HCT116 (cell line): Measurements from ENCODE around the gene CD160. TPM values are rescaled to one million over a fixed set of nuclear protein-coding genes. Genes with fewer than 3 reads are reported as not detected.

Experiments
- ATAC-seq: fragments of 200-7000 bp; cut with Tn5 transposase; 2 replicates; pipeline ENCODE4 v1.9.1; 2020; ENCODE audit warnings: mild to moderate bottlenecking, moderate library complexity
- BruUV-seq: library from RNA; stranded (reverse); fragments of 400-500 nt; replicated peaks from 2 replicates; lab custom pipeline; 2021; lab: Mats Ljungman, UMichigan
- CTCF ChIA-PET: fragments of 300-600 bp; sonication (Branson Sonifier 250); formaldehyde crosslinking; loops from one replicate; lab custom pipeline; 2021; ENCODE audit warnings: antibody characterized with exemption; lab: Charles Lee
- POLR2A ChIA-PET: fragments of 300-600, 350-600 bp; sonication (Branson Sonifier 250); formaldehyde crosslinking; loops from one replicate; lab custom pipeline; 2021; ENCODE audit warnings: antibody characterized with exemption; lab: Charles Lee
- RAD21 ChIA-PET, 2 experiments: fragments of 300-600 bp; sonication (Branson Sonifier 250); formaldehyde crosslinking; loops; one replicate each; lab custom pipeline; 2023; ENCODE audit warnings: low total read pairs in 2 of 2; ENCODE audit not compliant: uncharacterized antibody in 2 of 2, unreplicated experiment in 2 of 2, low non-redundant PET in 1 of 2; lab: Charles Lee
- DNase-seq: peaks from one replicate; pipeline ENCODE4 v3.0.0-alpha.2; 2010; ENCODE audit warnings: low read depth, low spot score
- H2AFZ ChIP-seq: fragments of 200-600 bp; shearing (Covaris generic), sonication (generic); 2 replicates; pipeline ENCODE4 v1.6.1; 2017; ENCODE audit warnings: low read depth, mixed run types, mixed read lengths, antibody characterized with exemption, low read length; ENCODE audit not compliant: poor library complexity, severe bottlenecking
- H3K27ac ChIP-seq: 2 replicates; pipeline ENCODE4 v1.5.1; 2012; ENCODE audit warnings: low read depth, low read length
- H3K27me3 ChIP-seq: fragments of 200-600 bp; sonication (generic); 2 replicates; pipeline ENCODE4 v1.6.1; 2016; ENCODE audit warnings: mixed run types, low read length, mixed read lengths; ENCODE audit not compliant: insufficient read depth
- H3K36me3 ChIP-seq, 2 experiments: fragments of 200-500 bp in 1 of 2; fragments of 200-600 bp in 1 of 2; sonication (Bioruptor generic) in 1 of 2; sonication (generic) in 1 of 2; 2 replicates each; pipeline versions ENCODE4 v1.5.1 to v1.6.1; 2014 to 2016; ENCODE audit warnings: low read length in 2 of 2, inconsistent platforms in 1 of 2, mixed read lengths in 1 of 2, mixed run types in 1 of 2; ENCODE audit not compliant: insufficient read depth in 2 of 2, control insufficient read depth in 1 of 2
- H3K4me1 ChIP-seq, 2 experiments: fragments of 200-600 bp in 1 of 2; sonication (generic) in 1 of 2; 2 replicates each; pipeline versions ENCODE4 v1.5.1 to v1.6.1; 2012 to 2017; ENCODE audit warnings: low read length in 2 of 2, inconsistent platforms in 1 of 2, mild to moderate bottlenecking in 1 of 2, mixed read lengths in 1 of 2, mixed run types in 1 of 2, moderate library complexity in 1 of 2; ENCODE audit not compliant: insufficient read depth in 2 of 2, control insufficient read depth in 1 of 2
- H3K4me2 ChIP-seq: fragments of 200-600 bp; sonication (generic); 2 replicates; pipeline ENCODE4 v1.6.1; 2017; ENCODE audit warnings: mixed run types, low read length, mixed read lengths
- H3K4me3 ChIP-seq, 2 experiments: fragments of 200-600 bp in 1 of 2; sonication (generic) in 1 of 2; replicated peaks in 1 of 2; 2 replicates each; pipeline ENCODE4 v1.5.1; 2011 to 2016; ENCODE audit warnings: low read length in 2 of 2, control low read depth in 1 of 2, low read depth in 1 of 2, mild to moderate bottlenecking in 1 of 2, mixed read lengths in 1 of 2, mixed run types in 1 of 2
- H3K79me2 ChIP-seq: fragments of 200-600 bp; sonication (generic); 2 replicates; pipeline ENCODE4 v1.6.1; 2017; ENCODE audit warnings: mild to moderate bottlenecking, mixed run types, low read length, moderate library complexity, mixed read lengths; ENCODE audit not compliant: insufficient read depth
- H3K9ac ChIP-seq: fragments of 200-600 bp; sonication (generic); 2 replicates; pipeline ENCODE4 v1.6.1; 2016; ENCODE audit warnings: low read length, mixed read lengths
- H3K9me2 ChIP-seq: fragments of 200-600 bp; sonication (generic), shearing (Covaris generic); 2 replicates; pipeline ENCODE4 v1.6.1; 2017; ENCODE audit warnings: mixed run types, mild to moderate bottlenecking, moderate library complexity; ENCODE audit not compliant: insufficient read depth
- H3K9me3 ChIP-seq, 2 experiments: fragments of 200-500 bp in 1 of 2; fragments of 200-600 bp in 1 of 2; sonication (Bioruptor generic) in 1 of 2; sonication (generic) in 1 of 2; 2 replicates each; pipeline ENCODE4 v1.6.1; 2014 to 2017; ENCODE audit warnings: low read length in 2 of 2, mixed read lengths in 2 of 2, inconsistent platforms in 1 of 2, low read depth in 1 of 2, mild to moderate bottlenecking in 1 of 2, mixed run types in 1 of 2, moderate library complexity in 1 of 2; ENCODE audit not compliant: control insufficient read depth in 1 of 2, insufficient read depth in 1 of 2
- H4K20me1 ChIP-seq: fragments of 200-600 bp; sonication (generic), shearing (Covaris generic); 2 replicates; pipeline ENCODE4 v1.6.1; 2017; ENCODE audit warnings: mixed run types, mild to moderate bottlenecking, moderate library complexity; ENCODE audit not compliant: insufficient read depth
- ATF3 ChIP-seq: IDR thresholded peaks from 2 replicates; pipeline ENCODE4 v1.6.1; 2012
- CBX3 ChIP-seq: IDR thresholded peaks from 2 replicates; pipeline ENCODE4 v1.6.1; 2012; ENCODE audit warnings: low read depth
- CEBPB ChIP-seq: IDR thresholded peaks from 2 replicates; pipeline ENCODE4 v1.6.1; 2012; ENCODE audit warnings: low read depth
- EGR1 ChIP-seq: IDR thresholded peaks from 2 replicates; pipeline ENCODE4 v1.6.1; 2012; ENCODE audit warnings: low read depth
- EZH2 ChIP-seq: fragments of 200-600 bp; sonication (generic); IDR thresholded peaks from 2 replicates; pipeline ENCODE4 v1.6.1; 2017; ENCODE audit warnings: antibody characterized with exemption, mixed run types
- EZH2phosphoT487 ChIP-seq: fragments of 200-600 bp; IDR thresholded peaks from 2 replicates; pipeline ENCODE4 v1.6.1; 2018; ENCODE audit warnings: antibody characterized with exemption, borderline replicate concordance
- FOSL1 ChIP-seq: IDR thresholded peaks from 2 replicates; pipeline ENCODE4 v1.6.1; 2012; ENCODE audit warnings: low read depth
- RAD21 ChIP-seq: IDR thresholded peaks from 2 replicates; pipeline ENCODE4 v1.6.1; 2012; ENCODE audit warnings: low read depth, mild to moderate bottlenecking
- SIN3A ChIP-seq: IDR thresholded peaks from 2 replicates; pipeline ENCODE4 v1.6.1; 2012; ENCODE audit warnings: low read depth
- SRF ChIP-seq: IDR thresholded peaks from 2 replicates; pipeline ENCODE4 v1.6.1; 2012; ENCODE audit warnings: low read depth
- TCF7L2 ChIP-seq: IDR thresholded peaks from 2 replicates; pipeline ENCODE4 v1.7.0; 2011; ENCODE audit warnings: borderline replicate concordance, inconsistent platforms; ENCODE audit not compliant: insufficient read depth, insufficient read length; ENCODE audit errors: extremely low read depth
- YY1 ChIP-seq: IDR thresholded peaks from 2 replicates; pipeline ENCODE4 v1.6.1; 2011; ENCODE audit warnings: low read length, low read depth, moderate library complexity, mild to moderate bottlenecking; ENCODE audit not compliant: insufficient replicate concordance; ENCODE audit errors: extremely low read depth
- ZFX ChIP-seq: fragments of 450-650 bp; IDR thresholded peaks from 2 replicates; pipeline ENCODE4 v1.6.1; 2017
- ZNF274 ChIP-seq: fragments of 200-500 bp; sonication (Bioruptor generic); IDR thresholded peaks from 2 replicates; pipeline ENCODE4 v1.6.1; 2014; ENCODE audit warnings: mild to moderate bottlenecking, low read depth, low read length, inconsistent platforms
- intact Hi-C: fragments of 100-400 bp; cut with micrococcal nuclease; formaldehyde crosslinking; loops from 2 replicates; pipeline ENCODE4 v1.10.0; 2022
- total RNA-seq: library from RNA; stranded (reverse); gene quantifications from one replicate; pipeline ENCODE4 v1.2.1, GENCODE V29; 2021; ENCODE audit not compliant: unreplicated experiment
- TF ChIP-seq, protein P1 (sequence below): IDR thresholded peaks from 2 replicates; pipeline ENCODE4 v1.6.1; 2012
- TF ChIP-seq, protein P2 (sequence below): IDR thresholded peaks from 2 replicates; pipeline ENCODE4 v1.6.1; 2011; ENCODE audit warnings: mild to moderate bottlenecking, low read length, moderate library complexity; ENCODE audit not compliant: insufficient replicate concordance; ENCODE audit errors: extremely low read depth

The CD160 gene
- total RNA-seq, 1 experiment from 2014 or later = not detected

GRCh38 chr1:145716641-145717345 lies 2.5 kb upstream of the CD160 start:
- Histone ChIP-seq H4K20me1 (no peaks in the 10 kb centered on the region), H3K36me3 (no peaks in the 10 kb centered on the region), H3K27ac (no peak overlapping the region), H2AFZ (no peak overlapping the region), H3K9me3 (no peaks in the 10 kb centered on the region), H3K4me3 (no peak overlapping the region), H3K4me2 (no peak overlapping the region), H3K27me3 (no peaks in the 10 kb centered on the region), H3K4me1 (peaks cover 8 to 19% of the 10 kb centered on the region in 2 experiments), H3K9ac (no peak overlapping the region), H3K9me2 (no peaks in the 10 kb centered on the region), H3K79me2 (no peaks in the 10 kb centered on the region)
- ATAC-seq (no peak), DNase-seq (no peak)
- ChIA-PET RAD21 (no interaction called here), POLR2A (no interaction called here), CTCF (no interaction called here)
- intact Hi-C loops = no loop called here
- BruUV-seq = no TSS peak
- TF ChIP-seq ATF3 (no peak), EZH2 (no peak), CEBPB (no peak), FOSL1 (no peak), SIN3A (no peak), YY1 (no peak), RAD21 (no peak), TCF7L2 (no peak), SRF (no peak), EGR1 (no peak), ZFX (no peak), ZNF274 (no peak), CBX3 (no peak), EZH2phosphoT487 (no peak)
- TF ChIP-seq, protein P1, sequence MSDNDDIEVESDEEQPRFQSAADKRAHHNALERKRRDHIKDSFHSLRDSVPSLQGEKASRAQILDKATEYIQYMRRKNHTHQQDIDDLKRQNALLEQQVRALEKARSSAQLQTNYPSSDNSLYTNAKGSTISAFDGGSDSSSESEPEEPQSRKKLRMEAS = no peak
- TF ChIP-seq, protein P2, sequence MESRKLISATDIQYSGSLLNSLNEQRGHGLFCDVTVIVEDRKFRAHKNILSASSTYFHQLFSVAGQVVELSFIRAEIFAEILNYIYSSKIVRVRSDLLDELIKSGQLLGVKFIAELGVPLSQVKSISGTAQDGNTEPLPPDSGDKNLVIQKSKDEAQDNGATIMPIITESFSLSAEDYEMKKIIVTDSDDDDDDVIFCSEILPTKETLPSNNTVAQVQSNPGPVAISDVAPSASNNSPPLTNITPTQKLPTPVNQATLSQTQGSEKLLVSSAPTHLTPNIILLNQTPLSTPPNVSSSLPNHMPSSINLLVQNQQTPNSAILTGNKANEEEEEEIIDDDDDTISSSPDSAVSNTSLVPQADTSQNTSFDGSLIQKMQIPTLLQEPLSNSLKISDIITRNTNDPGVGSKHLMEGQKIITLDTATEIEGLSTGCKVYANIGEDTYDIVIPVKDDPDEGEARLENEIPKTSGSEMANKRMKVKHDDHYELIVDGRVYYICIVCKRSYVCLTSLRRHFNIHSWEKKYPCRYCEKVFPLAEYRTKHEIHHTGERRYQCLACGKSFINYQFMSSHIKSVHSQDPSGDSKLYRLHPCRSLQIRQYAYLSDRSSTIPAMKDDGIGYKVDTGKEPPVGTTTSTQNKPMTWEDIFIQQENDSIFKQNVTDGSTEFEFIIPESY = no peak
